GM18870 (cell line): Measurements from ENCODE around the gene AVPI1.
"Not testable (repeated sequence)": the region's sequence is repeated elsewhere in the genome, so short reads cannot be mapped to it uniquely, and the experiment has no call there.

Experiments
- ATAC-seq: cut with Tn5 transposase; IDR thresholded peaks from one replicate; pipeline ENCODE4 v1.9.1; 2021; ENCODE audit warnings: moderate library complexity; ENCODE audit not compliant: unreplicated experiment

Gene AVPI1

DNA sequence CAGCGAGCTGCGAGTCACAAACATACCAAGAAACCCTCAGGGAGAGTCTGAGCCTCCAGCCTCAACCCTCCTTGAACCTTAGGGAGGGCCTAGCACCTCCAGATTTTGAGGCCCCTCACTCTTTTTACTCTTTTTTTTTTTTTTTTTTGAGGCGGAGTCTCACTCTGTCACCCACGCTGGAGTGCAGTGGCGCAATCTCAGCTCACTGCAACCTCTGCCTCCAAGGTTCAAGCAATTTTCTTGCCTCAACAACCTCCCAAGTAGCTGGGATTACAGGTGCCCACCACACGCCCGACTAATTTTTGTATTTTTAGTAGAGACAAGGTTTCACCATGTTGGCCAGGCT, 2.7 kb downstream of the AVPI1 start:
- ATAC-seq = not testable (repeated sequence)

DNA sequence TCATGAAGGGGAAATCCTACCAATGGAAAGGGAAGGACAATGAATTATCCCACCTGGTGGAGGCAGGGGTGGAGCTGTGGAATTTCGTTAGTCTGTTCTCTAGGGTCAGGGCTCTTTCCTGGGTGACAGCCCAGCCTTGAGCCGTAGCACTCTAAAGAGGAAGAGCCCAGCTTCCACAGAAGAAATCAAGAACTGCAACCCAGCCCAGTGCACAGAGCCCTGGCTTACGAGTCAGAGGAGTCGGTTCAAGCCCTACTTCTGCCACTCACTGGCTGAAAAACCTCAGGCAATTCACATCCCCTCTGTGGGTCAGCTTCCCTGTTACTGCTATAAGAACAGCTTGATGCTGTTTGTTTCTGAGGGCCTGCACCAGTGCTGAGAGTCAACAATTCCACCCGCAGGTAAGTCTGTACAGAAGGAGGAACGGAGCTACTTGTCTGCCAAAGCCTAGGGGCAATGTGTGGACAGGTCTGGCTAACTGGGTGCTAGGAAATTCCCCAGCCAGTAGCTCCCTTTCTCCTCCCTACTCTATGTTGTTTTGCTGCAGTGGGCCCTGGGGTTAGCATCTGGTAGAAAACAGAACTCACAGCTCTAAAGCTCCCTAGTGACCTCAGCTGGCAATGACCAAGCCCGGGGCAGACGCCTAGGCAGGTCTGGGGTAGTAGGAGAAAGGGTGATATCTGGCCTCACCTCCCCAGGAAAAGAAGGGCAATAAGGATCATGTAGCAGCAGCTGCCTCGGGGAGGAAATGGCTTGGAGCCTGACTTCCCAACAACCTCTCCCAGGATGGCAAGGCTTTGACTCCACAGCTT, 3.3 kb downstream of the AVPI1 start:
- ATAC-seq = no peak

DNA sequence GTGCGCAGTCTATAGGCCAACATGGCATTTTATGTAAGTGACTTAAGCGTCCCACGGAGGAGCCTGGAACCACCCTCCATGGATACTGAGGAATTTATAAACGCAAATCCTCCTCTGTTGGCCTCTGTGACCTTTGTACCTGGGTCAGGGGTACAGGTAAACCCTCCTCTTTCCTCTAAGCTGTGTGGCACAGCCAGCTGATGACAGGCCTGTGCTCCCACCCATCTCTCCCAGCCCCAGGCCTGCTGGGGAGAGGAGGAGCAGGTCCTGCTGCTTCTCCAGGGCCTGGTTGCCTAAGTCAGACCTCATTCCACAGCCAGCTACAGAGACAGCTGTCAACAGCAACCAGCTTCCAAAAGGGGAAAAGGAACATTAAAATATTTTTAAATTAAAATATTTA, 5.0 kb downstream of the AVPI1 start:
- no peak for ATAC-seq

DNA sequence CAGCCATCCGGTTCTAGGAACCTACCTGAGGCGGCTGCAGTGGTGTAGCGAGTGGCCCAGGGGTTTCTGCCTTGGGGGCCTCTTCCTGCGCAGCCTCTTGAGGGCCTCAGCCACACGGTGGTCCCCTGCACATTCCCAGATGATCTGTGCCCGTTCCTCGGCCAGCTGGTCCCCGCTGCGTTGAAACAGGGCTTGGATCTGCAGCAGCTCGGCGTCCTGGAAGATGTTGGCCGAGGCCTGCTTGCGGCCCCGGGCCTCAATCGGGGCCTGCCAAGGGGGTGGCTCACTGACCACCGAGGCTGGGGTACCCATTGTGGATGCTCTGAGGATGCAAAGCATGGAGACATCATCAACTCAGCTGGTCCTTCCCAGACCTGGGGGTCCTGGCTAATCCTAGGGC, 7.4 kb downstream of the AVPI1 start:
- no peak for ATAC-seq

DNA sequence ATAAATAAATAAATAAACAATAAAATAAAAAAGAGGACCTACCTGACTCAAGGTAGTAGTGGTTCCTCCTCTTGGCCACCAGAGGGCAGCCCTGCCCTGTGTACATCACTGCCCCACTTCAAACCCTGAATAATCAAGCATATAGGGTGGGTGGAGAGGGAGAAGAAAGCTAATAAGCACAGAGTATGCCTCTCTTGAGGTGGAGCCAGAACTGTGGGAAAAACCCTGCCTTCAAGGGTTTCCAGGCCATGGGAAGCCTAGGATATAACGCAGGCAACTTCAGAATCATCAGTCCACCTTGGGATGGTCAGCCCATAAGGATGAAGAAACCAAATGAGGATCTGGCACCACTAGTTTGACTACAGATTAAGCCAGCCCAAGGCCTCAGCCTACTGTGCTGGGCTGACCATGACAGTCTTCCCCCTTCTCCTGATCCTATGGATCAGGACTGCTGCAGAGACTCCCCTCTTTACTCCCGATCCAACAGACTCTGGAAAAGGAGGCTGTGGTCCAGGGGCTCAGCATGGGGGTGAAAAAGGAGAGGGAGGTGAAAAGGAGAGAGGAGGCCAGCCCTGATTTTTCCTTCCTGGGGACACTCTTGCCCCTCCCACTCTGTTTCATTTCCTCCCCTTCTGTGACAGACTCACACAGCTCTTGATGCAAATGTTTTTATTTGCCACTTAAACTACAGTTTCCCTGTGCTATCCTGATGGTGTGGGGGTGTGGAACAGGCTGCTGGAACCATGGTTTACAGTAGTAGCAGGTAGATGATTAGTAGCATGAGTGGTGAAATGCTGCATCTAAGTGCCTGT, 10.1 kb downstream of the AVPI1 start:
- ATAC-seq = no peak

DNA sequence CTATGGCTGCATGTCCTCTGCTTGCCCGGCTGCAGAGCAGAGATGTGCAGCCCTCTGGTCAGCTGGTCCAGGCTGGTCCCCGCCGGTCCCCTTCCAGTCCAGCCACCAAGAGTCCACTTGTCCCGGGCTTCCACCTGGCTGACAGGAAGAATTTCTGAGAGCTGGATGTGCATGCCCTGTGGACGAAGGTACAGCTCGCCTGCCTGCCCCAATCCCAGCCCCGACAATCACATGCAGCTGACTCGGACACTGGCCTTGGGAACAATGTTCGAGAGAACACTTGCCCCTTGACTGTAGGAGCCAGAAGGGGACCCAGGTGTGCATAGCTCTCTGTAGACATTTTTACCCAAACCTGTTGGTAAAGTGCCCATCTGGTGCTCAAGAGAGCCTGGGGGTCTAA, 11.8 kb downstream of the AVPI1 start:
- ATAC-seq = no peak

DNA sequence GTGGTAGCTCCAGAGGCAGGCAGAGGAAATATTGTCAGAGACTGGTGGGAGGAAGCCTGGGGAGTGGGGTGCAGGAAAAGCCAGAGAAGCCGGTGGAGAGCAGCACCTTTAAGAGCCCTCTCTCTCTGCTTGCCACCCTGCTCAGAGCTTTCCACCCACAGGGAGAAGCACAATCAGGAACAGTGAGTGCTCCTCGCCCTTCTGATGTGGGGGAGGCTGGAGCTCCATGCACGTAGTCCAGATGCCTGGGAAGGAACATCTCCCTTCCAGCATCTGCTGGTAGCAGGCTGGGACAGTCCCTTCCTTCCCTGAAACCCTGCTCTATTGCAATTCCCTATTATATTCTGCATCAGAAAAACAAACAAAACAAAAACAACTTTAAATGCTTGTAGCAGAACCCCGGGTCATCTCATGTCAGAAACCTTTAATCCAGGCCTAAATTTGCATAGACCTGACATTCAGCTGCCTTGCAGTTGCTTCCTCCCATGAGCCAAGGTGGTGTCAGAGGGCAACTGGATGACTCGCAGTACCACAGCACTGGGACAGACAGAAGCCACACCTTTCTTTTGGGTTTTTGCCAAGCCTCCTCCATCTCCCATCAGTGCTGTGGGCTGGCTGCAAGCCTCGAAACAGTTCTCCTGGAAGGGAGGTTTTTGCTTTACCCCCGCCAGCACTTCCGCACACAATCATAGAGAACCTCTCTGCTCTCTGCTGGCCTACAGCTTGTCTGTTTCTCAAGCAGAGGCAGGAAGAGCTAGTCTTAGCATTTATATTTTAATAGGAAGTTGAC, 13.1 kb downstream of the AVPI1 start:
- no peak for ATAC-seq

DNA sequence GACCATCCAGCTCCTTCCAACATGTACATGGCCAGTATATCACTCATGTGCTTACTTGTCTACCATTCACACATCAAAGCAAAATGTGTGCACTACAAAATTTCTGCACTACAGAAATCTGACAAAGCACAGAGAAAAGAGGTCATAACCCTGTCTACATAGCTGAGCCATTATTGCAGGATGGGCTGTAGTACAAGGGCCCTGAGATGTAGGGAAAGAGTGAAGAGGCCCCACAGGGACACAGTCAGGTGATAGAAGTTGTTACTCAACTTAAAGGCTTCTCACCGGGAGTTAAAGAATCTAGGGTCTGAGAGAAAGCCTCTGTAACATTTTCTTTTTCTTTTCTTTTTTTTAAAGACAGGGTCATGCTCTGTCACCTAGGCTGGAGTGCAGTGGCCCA, 17.5 kb downstream of the AVPI1 start:
- no peak for ATAC-seq

DNA sequence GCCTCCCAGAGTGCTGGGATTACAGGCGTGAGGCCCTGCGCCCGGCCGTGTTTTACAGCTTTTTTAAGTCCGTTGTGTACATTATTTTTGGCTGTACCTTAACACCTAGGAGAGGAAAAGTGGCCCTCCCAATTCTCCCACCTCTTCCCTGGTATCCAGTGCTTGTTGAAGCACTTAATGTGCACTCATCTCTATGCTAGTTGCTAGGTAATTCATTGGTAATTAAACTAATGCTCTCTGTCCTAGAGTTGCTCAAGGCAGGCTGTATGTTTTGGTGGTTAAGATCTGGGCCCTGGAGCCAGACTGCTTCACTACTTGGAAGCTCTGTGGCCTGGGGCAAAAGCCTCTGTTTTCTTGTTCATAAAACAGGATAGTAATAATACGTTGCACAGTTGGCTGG, 19.6 kb downstream of the AVPI1 start:
- ATAC-seq = no peak

DNA sequence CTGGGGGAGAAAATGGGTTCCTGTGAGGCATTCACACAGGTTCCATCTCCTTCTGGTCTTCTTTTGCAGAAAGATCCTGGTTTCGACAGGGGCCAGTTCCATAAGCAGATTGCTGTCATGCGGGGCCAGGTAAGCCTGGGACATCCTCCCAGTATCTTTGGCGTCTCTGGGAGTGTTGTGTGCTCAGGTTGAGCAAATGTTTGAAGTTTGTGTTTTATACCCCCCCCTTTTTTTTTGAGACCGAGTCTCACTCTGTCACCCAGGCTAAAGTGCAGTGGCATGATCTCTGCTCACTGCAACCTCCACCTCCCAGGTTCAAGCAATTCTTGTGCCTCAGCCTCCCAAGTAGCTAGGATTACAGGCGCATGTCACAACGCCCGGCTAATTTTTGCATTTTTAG, 20.0 kb downstream of the AVPI1 start:
- no peak for ATAC-seq

DNA sequence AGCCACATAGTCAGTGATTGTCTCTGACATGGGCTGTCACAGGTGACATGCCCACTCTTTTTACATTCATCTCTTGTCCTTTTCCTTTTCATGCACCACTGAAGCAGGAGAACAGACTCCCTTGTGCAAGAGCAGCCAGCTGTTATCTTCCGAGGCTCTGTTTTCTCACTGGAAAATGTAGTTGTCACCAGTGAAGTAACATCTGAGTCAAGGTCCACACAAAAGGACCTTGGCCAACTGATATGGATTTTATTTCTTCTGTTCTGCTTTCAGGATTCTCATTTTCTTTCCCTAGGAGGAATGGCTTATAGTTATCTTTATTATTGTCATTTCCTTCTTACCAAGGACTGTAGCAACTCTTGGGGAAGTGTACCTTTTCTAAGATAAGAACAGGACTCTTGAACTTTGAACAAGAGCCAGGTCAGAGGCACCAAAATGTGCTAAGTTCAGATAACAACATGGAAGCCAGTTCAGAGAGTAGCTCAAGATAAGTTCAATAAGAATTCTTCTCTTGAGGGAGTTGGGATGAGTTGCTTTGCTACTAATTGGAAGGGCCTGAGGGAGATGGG, 22.7 kb downstream of the AVPI1 start:
- no peak for ATAC-seq

DNA sequence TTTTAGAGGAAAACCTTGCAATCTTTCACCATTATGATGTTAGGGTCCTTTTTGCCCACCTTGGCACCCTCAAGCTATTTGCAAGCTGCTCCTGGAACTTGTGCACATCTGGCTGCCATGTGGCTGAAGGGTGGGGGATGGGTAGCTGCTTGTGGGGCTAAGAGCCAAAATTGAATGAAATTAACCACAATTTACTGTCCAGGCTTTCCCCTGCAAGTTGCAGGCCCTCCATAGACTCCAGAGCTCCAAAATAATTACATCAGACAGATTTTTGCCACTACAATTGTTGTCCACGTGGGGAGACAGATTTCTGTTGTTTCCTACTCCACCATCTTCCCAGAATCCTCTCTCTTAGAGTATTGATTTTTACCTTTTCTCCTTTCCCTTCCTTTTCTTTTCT, 27.5 kb downstream of the AVPI1 start:
- ATAC-seq = no peak

DNA sequence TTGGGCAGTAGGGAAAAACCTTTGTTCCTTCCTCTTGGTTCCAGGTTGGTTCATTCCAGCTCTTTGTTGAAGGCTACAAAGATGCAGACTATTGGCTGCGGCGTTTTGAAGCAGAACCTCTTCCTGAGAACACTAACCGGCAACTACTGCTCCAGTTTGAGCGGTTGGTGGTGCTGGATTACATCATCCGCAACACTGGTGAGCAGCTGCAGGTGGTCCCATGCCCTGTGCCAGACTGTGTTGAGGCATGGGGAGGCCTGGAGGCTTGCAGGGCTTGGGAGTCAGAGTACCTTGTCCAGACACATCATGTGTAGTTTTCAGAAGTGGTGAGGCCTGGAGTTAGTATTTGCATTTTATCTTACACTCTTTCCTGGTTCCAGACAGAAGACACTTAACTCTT, 30.3 kb downstream of the AVPI1 start:
- no peak for ATAC-seq

DNA sequence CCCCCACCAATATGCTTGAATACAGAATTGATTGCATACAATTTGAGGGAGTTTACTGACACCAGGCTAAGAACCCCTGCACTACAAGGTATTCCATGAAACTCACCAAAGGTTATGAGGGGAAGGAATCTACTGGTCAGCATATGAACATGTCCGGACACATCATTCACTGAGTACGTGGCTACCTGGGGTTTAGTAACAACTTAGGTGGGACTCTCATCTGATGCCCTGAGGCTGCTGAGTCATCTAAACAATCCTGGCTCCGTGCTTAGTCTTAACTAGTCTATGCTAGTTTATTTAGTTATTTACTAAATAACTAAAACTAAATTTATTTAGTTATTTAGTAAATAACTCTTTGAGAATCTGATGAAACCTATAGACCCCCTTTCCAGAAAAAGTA, 35.3 kb downstream of the AVPI1 start:
- ATAC-seq = no peak

DNA sequence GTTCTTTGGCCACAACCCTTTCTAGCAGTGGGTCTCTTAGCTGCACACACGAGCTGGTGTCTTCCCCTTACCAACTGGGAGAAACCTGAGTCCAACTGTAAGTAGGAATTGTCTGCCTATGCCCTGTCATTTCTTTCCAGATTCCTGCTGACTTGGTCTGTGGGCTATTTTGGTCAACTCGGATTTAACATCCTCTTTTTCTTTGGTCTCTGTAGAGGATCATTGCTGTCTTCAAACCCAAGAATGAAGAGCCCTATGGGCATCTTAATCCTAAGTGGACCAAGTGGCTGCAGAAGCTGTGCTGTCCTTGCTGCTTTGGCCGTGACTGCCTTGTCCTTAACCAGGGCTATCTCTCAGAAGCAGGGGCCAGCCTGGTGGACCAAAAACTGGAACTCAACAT, 36.3 kb downstream of the AVPI1 start:
- ATAC-seq = no peak

DNA sequence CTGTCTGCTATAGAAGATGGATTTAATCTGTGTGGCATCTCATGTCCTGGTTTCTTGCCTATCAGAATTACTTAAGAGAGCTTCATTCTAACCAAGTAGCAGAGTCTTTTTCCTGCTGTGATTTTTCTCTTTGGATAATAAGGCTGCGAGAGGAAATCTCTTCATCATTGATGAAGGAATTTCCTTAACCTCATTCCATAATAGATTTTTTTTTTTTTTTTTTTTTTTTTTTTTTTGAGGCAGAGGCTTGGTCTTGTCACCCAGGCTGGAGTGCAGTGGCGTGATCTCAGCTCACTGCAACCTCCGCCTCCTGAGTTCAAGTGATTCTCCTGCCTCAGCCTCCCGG, 37.7 kb downstream of the AVPI1 start:
- ATAC-seq = not testable (repeated sequence)

DNA sequence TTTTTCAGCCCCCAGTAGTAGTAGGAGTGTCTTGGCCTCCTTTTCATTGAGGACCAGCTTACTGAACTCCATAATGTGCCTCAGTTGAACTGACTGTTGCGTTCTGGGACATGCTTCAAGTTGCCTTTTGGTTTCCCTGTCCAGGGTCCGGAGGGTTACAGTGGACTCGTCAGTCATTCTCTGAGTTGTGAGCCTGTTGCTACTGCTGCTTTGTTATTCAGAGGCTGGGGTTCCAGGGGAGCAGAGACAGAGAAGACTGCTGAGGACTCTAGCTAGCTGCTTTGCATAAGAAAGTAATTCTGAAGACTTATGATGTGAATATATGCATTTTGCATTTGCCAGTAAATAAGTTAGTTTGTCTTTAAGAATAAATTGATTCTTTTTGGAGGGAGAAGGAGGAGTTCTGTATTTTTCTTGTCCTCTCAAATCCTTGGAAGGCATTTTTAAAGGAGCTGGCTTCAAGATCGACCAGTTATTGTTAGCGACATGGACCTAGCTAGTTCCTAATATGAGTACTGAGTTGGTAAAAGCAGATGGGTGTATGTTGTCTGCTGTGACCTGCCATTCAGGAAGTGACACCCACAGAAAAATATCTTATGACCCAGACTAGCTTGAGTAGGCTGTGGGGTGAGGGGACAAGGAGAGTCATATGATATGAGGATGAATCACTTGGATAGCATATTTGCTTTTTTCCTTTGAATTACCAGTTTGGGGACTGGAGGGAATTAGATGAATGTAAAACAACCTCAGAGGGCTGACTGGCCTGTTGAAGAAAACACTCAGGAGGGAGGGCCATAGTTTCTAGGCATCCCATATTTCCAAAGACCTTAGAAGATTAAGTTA, 38.3 kb downstream of the AVPI1 start:
- ATAC-seq = peak; percentile 83

DNA sequence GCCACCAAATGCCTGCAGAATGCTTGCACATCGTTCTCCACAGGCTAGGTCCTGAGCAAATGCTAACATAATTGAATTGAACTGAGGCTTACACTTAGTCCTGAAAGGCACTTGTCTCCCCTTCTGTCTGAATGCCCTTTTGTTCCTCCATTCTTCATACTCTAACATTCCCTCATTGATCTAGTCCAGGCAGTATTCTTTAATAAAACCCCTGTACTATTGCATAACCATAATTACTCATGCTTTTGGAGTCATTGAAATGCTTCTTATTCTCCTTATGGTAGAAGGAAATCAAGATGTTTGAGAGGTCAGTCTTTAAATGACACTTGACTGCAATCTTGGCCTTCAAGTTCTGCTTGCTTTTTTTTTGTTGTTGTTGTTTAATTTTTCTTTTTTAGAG, 39.5 kb downstream of the AVPI1 start:
- no peak for ATAC-seq

DNA sequence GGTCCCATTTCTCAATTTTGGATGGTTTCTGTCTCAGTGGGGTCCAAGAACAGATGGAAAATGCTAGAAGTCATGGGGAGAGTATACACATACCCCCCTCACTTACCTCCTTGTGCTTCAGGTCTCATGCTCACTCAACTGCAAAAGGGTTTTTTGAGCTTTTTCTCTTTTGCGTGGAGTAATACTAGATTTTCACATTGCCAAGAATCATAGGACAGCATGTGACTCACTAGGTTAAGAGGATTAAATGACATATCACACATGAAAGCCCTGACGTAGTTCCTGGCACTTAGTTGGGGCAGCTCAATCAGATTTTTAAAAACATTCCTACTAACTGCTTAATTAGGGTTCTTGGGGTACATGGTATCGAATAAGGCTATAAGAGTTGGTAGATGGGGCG, 42.1 kb downstream of the AVPI1 start:
- no peak for ATAC-seq

DNA sequence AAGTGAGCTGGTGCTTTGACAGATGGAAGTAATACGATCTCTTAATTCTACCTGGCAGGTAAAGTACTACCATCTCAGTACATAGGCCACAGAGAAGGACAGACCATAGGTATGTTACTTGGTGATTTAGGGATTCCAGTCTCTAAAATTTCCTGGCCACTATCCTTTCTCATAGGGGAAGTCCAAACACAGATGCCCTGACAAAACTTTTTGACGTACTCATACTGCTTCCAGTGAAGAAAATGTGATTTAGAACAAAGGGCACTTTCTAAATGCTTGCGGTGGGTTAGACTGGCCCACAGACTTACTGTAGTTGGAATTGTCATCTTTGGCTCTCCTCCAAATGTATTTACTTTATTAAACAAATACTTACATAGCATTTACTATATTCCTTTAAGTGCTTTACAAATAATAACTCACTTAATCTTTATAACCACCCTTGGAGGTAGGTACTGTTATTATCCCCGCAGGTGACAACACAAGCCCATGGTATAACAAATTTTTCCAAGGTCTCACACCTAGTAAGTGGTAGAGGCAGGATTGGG, 43.5 kb downstream of the AVPI1 start:
- ATAC-seq = no peak
